Right lobe of liver (tissue), 4 donors: ENCODE data around the gene RNPS1.

ENCODE experiments used
- CTCF ChIP-seq, 4 donors: fragments of 200-600 bp in 3 of 4; fragments of 450-650 bp in 1 of 4; IDR thresholded peaks; one replicate each; pipeline versions ENCODE4 v1.5.1 to v1.8.0; 2016 to 2022; ENCODE audit warnings: antibody characterized with exemption in 4 of 4, mild to moderate bottlenecking in 2 of 4
- POLR2A ChIP-seq: fragments of 450-650 bp; IDR thresholded peaks from one replicate; pipeline ENCODE4 v1.6.1; 2017; ENCODE audit warnings: antibody characterized with exemption, mild to moderate bottlenecking
- donor health status: DM: no; HTN: no; CAD: no.
- donor health status: DM: no; HTN: no; CAD: no.
- donor health status: DM: no; HTN: yes; CAD: no.

- TF ChIP-seq CTCF (IDR thresholded peaks at IDR 0.05), result no peak
- TF ChIP-seq POLR2A, result no peak
These were observed 41.6 kb downstream of the RNPS1 start for GRCh38 chr16:2226245-2226793.
